ENCODE measurements around the gene GSTM4.

- no peak for TF ChIP-seq POLR2A (IDR thresholded peaks at IDR 0.05)
- no peak for TF ChIP-seq CTCF (IDR thresholded peaks at IDR 0.05)
Measured at GRCh38 chr1:109664671-109665070, 8.8 kb downstream of the GSTM4 start.

Data from thyroid gland (tissue), 4 donors.